GM18517 (cell line): Measurements from ENCODE around the gene KIRREL3.
"Not testable (repeated sequence)": the region's sequence is repeated elsewhere in the genome, so short reads cannot be mapped to it uniquely, and the experiment has no call there.

Experiments
- ATAC-seq: cut with Tn5 transposase; IDR thresholded peaks from one replicate; pipeline ENCODE4 v1.9.1; 2021; ENCODE audit warnings: mild to moderate bottlenecking, moderate library complexity; ENCODE audit not compliant: unreplicated experiment

KIRREL3 gene

GRCh38 chr11:126383339-126384335 lies 616.9 kb downstream of the KIRREL3 start:
- no peak for ATAC-seq

- not testable (repeated sequence) for ATAC-seq
Measured at GRCh38 chr11:126382641-126383040, 617.9 kb downstream of the KIRREL3 start.

- ATAC-seq, result not testable (repeated sequence)
Measured at GRCh38 chr11:126381960-126382359, 618.6 kb downstream of the KIRREL3 start.

- no peak for ATAC-seq
Measured at GRCh38 chr11:126380909-126381308, 619.7 kb downstream of the KIRREL3 start.

GRCh38 chr11:126378763-126379162 lies 621.8 kb downstream of the KIRREL3 start:
- no peak for ATAC-seq

- ATAC-seq, result no peak
Measured at GRCh38 chr11:126375726-126376125, 624.8 kb downstream of the KIRREL3 start.

GRCh38 chr11:126374562-126375300 lies 625.8 kb downstream of the KIRREL3 start:
- not testable (repeated sequence) for ATAC-seq

GRCh38 chr11:126373389-126374066 lies 627.0 kb downstream of the KIRREL3 start:
- ATAC-seq, result not testable (repeated sequence)
